Glutamatergic neuron (in vitro differentiated cells): ENCODE measurements around the gene PPIE. TPM values are rescaled to one million over a fixed set of nuclear protein-coding genes. Genes with fewer than 3 reads are reported as not detected.

Experiments used
- DNase-seq: peaks from one replicate; pipeline ENCODE4 v3.0.0; 2022
- H3K27ac Mint-ChIP-seq: one replicate; pipeline ENCODE4 v1.8.0; 2020; ENCODE audit warnings: mild to moderate bottlenecking, mixed read lengths, inconsistent platforms; ENCODE audit not compliant: unreplicated experiment
- H3K27me3 Mint-ChIP-seq: one replicate; pipeline ENCODE4 v1.8.0; 2020; ENCODE audit warnings: mild to moderate bottlenecking, moderate library complexity, mixed read lengths, inconsistent platforms; ENCODE audit not compliant: unreplicated experiment
- H3K36me3 Mint-ChIP-seq: one replicate; pipeline ENCODE4 v1.8.0; 2020; ENCODE audit warnings: mild to moderate bottlenecking, mixed read lengths, inconsistent platforms; ENCODE audit not compliant: unreplicated experiment
- H3K4me1 Mint-ChIP-seq: one replicate; pipeline ENCODE4 v1.8.0; 2020; ENCODE audit warnings: mild to moderate bottlenecking, low read depth, mixed read lengths, inconsistent platforms; ENCODE audit not compliant: unreplicated experiment
- H3K4me3 Mint-ChIP-seq: one replicate; pipeline ENCODE4 v1.8.0; 2020; ENCODE audit warnings: mild to moderate bottlenecking, mixed read lengths, inconsistent platforms; ENCODE audit not compliant: unreplicated experiment
- H3K9me3 Mint-ChIP-seq: one replicate; pipeline ENCODE4 v1.8.0; 2020; ENCODE audit warnings: mild to moderate bottlenecking, moderate library complexity, mixed read lengths, inconsistent platforms; ENCODE audit not compliant: unreplicated experiment
- total RNA-seq: library from RNA; stranded (reverse); fragmentation: NEBNext Ultra II Directional; extraction: Animal tissue kit (Norgen Biotek cat#: 25700); gene quantifications from one replicate; pipeline ENCODE4 v1.2.1, GENCODE V29; 2021; ENCODE audit not compliant: unreplicated experiment
- TF ChIP-seq, protein P1 (sequence below): fragments of 200-600 bp; sonication (generic); IDR thresholded peaks from one replicate; pipeline ENCODE4 v1.5.0; 2021; ENCODE audit not compliant: partially characterized antibody, unreplicated experiment

The PPIE gene
- total RNA-seq, 1 donor from 2014 or later, result 28.8 TPM

DNA sequence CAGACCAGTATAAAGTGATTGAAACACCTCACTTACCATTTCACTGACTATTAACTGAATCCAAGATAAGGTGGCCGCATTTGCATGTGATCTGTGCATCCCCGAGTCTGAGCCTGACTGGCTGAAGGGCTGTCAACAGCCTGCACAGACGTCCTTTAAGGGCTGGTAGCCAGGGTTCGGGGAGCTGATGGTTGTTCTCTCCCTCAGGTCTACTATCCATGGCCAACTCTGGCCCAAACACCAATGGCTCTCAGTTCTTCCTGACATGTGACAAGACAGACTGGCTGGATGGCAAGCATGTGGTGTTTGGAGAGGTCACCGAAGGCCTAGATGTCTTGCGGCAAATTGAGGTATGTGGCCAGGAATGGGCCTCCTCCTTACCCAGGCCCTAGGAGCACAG is 14.0 kb downstream of the PPIE start:
- Mint-ChIP-seq H3K9me3 (peaks cover 3% of the 10 kb centered on the region), H3K4me3 (no peak overlapping the region), H3K27me3 (peaks cover 6% of the 10 kb centered on the region), H3K36me3 (peaks cover 3% of the 10 kb centered on the region), H3K4me1 (peaks cover 4% of the 10 kb centered on the region), H3K27ac (no peak overlapping the region)
- TF ChIP-seq, protein P1, sequence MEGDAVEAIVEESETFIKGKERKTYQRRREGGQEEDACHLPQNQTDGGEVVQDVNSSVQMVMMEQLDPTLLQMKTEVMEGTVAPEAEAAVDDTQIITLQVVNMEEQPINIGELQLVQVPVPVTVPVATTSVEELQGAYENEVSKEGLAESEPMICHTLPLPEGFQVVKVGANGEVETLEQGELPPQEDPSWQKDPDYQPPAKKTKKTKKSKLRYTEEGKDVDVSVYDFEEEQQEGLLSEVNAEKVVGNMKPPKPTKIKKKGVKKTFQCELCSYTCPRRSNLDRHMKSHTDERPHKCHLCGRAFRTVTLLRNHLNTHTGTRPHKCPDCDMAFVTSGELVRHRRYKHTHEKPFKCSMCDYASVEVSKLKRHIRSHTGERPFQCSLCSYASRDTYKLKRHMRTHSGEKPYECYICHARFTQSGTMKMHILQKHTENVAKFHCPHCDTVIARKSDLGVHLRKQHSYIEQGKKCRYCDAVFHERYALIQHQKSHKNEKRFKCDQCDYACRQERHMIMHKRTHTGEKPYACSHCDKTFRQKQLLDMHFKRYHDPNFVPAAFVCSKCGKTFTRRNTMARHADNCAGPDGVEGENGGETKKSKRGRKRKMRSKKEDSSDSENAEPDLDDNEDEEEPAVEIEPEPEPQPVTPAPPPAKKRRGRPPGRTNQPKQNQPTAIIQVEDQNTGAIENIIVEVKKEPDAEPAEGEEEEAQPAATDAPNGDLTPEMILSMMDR, result no peak
- no peak for DNase-seq

DNA sequence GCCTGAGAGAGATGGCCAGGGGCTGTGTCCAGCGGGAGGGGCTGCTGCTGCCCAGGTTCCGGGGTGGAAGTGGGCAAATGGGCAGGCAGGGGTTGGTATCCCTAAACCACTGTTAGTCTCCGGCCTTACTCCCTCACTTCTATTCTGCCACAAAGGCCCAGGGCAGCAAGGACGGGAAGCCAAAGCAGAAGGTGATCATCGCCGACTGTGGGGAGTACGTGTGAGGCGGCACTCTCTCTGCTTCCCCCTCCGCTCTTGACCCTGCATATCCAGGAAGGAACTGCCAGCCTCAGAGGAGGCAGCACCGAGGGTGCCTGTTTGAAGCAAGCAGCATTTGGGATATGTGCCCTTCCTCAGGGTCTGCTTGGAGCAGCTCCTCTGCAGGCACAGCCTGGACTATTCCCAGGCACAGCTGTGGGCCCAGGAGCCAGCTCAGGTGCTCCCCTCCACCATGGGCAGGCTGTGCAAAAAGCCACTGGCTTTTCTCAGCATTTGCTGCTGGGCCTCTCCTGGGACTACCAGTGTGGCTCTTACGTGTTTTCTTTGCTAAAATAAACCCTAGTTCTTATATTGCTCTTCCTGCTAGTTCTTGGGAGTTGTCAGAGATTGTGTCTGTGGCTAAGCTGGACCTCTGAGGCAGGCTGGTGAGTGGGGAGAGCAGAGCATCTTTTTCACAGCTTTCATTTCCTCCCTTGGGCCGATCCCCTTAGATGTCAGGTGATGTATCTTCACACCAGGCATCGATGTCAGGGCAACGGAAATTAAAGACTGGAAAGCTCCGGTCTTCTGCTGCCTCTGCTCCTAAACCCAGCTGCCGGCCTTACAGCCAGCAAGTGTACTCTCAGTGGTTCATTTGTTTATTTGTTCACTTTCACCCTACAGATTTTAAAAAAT is 14.7 kb downstream of the PPIE start:
- Mint-ChIP-seq H3K9me3 (peaks cover 3% of the 10 kb centered on the region), H3K27me3 (peaks cover 6% of the 10 kb centered on the region), H3K4me1 (peaks cover 4% of the 10 kb centered on the region), H3K36me3 (peaks cover 3% of the 10 kb centered on the region), H3K4me3 (no peak overlapping the region), H3K27ac (no peak overlapping the region)
- TF ChIP-seq, protein P1, result no peak
- no peak for DNase-seq

DNA sequence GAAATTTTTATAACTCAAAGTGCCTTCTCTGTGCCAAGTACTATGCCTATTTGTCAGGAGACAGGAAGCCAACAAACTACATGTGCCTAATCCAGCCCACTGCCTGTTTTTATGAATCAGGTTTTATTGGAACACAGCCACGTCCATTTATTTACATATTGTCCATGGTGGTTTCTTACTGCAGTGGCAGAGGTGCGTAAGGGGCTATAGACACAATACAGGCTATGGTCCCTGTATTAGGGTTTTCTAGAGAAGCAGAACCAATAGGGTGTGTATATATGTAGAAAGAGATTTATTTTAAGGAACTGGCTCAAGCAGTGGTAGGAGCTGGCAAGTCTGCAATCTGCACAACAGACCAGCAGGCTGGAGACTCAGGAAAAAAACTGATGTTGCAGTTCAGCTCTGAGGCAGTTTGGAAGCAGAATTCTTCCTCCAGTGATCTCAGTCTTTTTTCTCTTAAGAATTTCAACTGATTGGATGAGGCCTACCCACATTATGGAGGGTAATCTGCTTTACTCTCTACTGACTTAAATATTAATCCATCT is 15.4 kb downstream of the PPIE start:
- TF ChIP-seq, protein P1, result no peak

DNA sequence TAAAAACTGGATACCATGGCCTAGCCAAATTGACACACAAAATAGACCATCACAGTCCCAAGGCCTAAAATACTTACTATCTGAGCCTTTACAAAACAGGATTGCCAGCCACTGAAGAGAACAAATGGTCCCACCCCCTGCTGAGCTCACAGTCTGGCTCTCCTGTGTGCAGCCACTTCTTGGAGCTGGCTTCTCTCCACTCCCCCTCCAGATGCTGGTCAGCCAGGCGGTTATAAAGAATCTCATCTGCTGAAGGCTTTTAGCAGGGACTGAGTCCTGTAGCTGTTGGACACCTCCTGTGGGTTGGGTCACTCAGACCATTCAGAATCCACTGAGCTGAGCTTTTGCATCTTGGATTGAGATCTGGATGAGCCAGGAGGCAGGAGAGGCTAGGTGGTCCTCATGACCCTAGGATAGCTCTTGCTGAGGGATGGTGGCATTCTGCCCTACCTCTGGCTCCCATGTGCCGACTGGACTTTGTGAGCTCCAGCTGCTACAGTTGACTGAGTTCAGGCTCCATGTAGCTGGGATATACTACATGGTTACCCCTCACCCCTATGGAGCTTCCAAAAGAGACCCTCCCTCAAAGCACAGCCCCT is 16.3 kb downstream of the PPIE start:
- TF ChIP-seq, protein P1, result no peak
- Mint-ChIP-seq H3K4me1 (peaks cover 4% of the 10 kb centered on the region), H3K4me3 (no peak overlapping the region), H3K27me3 (peaks cover 3% of the 10 kb centered on the region), H3K27ac (no peak overlapping the region), H3K36me3 (peaks cover 10% of the 10 kb centered on the region), H3K9me3 (peaks cover 3% of the 10 kb centered on the region)
- no peak for DNase-seq

More for the DNA sequence above, 15.4 kb downstream of the PPIE start:
- Mint-ChIP-seq H3K27ac (no peak overlapping the region), H3K9me3 (peaks cover 3% of the 10 kb centered on the region), H3K36me3 (peaks cover 3% of the 10 kb centered on the region), H3K4me3 (no peak overlapping the region), H3K4me1 (peaks cover 4% of the 10 kb centered on the region), H3K27me3 (peaks cover 3% of the 10 kb centered on the region)
- DNase-seq, result no peak
